Mammary epithelial cell (primary cell): ENCODE measurements around the gene TNFSF4.

Experiments
- EZH2 ChIP-seq: IDR thresholded peaks from 2 replicates; pipeline ENCODE4 v1.6.1; 2012; ENCODE audit warnings: low read length, inconsistent platforms, borderline replicate concordance
- TF ChIP-seq, protein P1 (sequence below), 2 donors: IDR thresholded peaks in 1 of 2; conservative IDR thresholded peaks in 1 of 2; 2 replicates each; pipeline ENCODE4 v1.5.1; 2011 to 2012; ENCODE audit warnings: inconsistent platforms in 2 of 2, low read length in 2 of 2, mild to moderate bottlenecking in 2 of 2, control low read depth in 1 of 2, low read depth in 1 of 2; ENCODE audit not compliant: insufficient read depth in 1 of 2; ENCODE audit errors: extremely low read depth in 1 of 2

DNA sequence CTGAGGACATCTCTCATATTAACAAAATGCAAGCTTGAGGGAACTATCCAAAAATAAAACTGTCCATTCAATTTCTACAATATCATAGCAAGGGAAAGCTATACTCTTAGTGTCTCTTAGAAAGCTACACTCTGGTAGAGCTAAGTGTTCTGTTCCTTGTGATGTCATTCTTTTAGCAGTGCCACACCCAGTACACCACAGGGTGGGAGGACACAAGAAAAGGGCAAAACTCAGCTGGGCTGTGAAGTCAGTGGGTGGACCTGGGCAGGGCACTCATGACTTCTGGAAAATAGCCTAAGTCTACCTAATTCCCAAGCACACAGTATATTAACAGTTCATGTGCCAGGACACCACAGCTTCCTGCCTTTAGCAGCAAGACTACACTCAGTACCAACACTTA, 42.2 kb upstream of the TNFSF4 start:
- TF ChIP-seq, protein P1, sequence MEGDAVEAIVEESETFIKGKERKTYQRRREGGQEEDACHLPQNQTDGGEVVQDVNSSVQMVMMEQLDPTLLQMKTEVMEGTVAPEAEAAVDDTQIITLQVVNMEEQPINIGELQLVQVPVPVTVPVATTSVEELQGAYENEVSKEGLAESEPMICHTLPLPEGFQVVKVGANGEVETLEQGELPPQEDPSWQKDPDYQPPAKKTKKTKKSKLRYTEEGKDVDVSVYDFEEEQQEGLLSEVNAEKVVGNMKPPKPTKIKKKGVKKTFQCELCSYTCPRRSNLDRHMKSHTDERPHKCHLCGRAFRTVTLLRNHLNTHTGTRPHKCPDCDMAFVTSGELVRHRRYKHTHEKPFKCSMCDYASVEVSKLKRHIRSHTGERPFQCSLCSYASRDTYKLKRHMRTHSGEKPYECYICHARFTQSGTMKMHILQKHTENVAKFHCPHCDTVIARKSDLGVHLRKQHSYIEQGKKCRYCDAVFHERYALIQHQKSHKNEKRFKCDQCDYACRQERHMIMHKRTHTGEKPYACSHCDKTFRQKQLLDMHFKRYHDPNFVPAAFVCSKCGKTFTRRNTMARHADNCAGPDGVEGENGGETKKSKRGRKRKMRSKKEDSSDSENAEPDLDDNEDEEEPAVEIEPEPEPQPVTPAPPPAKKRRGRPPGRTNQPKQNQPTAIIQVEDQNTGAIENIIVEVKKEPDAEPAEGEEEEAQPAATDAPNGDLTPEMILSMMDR (conservative IDR thresholded peaks at IDR 0.05 in 1 of 2, IDR thresholded peaks at IDR 0.05 in 1 of 2; ENCODE audit: extremely low read depth in 1 of 2, insufficient read depth in 1 of 2, low read depth in 1 of 2, low read length in 2 of 2) = no peak
- TF ChIP-seq EZH2 = no peak
